SU-DHL-6 (cell line): ENCODE results near the gene IGSF3.
A peak's percentile ranks its signal among the peaks of the same experiment; 100 is the strongest.
"Not testable (repeated sequence)": the region's sequence is repeated elsewhere in the genome, so short reads cannot be mapped to it uniquely, and the experiment has no call there.

Experiments used
- H2AFZ ChIP-seq: fragments of 200-600 bp; sonication (generic); 2 replicates; pipeline ENCODE4 v1.6.1; 2014; ENCODE audit warnings: low read depth, mild to moderate bottlenecking, moderate library complexity, mixed read lengths, antibody characterized with exemption, low read length; ENCODE audit not compliant: severe bottlenecking
- H3F3A ChIP-seq: fragments of 200-600 bp; shearing (Covaris generic); 2 replicates; pipeline ENCODE4 v1.6.0; 2016; ENCODE audit warnings: antibody characterized with exemption, mild to moderate bottlenecking; ENCODE audit not compliant: insufficient read depth
- H3K27ac ChIP-seq: fragments of 200-600 bp; sonication (generic); 2 replicates; pipeline ENCODE4 v1.5.1; 2016; ENCODE audit warnings: low read depth, mild to moderate bottlenecking, low read length, moderate library complexity, mixed read lengths
- H3K27me3 ChIP-seq: fragments of 200-600 bp; sonication (generic), shearing (Covaris generic); 2 replicates; pipeline ENCODE4 v1.6.0; 2014; ENCODE audit warnings: mild to moderate bottlenecking, low read length
- H3K36me3 ChIP-seq: fragments of 200-600 bp; sonication (generic); 2 replicates; pipeline ENCODE4 v1.6.1; 2014; ENCODE audit warnings: mild to moderate bottlenecking, low read length, mixed read lengths
- H3K4me2 ChIP-seq: fragments of 300-600, 200-600 bp; shearing (Covaris generic), sonication (generic); 2 replicates; pipeline ENCODE4 v1.6.0; 2014; ENCODE audit warnings: low read length, low read depth, mild to moderate bottlenecking; ENCODE audit not compliant: poor library complexity, severe bottlenecking
- H3K4me3 ChIP-seq: fragments of 200-600 bp; sonication (generic); 2 replicates; pipeline ENCODE4 v1.5.1; 2014; ENCODE audit warnings: antibody characterized with exemption, low read length, mild to moderate bottlenecking, mixed read lengths; ENCODE audit not compliant: insufficient read depth, poor library complexity, severe bottlenecking
- H3K79me2 ChIP-seq: fragments of 200-600 bp; sonication (generic); 2 replicates; pipeline ENCODE4 v1.6.1; 2014; ENCODE audit warnings: mild to moderate bottlenecking, low read length, moderate library complexity; ENCODE audit not compliant: insufficient read depth
- H3K9ac ChIP-seq: fragments of 200-600 bp; sonication (generic); 2 replicates; pipeline ENCODE4 v1.7.0; 2014; ENCODE audit warnings: mild to moderate bottlenecking, low read length
- H3K9me2 ChIP-seq: fragments of 200-600 bp; sonication (generic); replicated peaks from 2 replicates; pipeline ENCODE4 v1.6.1; 2014; ENCODE audit warnings: low read length; ENCODE audit not compliant: insufficient read depth
- H3K9me3 ChIP-seq: fragments of 200-600 bp; sonication (generic); 2 replicates; pipeline ENCODE4 v1.6.1; 2014; ENCODE audit warnings: low read length, mixed read lengths; ENCODE audit not compliant: insufficient read depth
- H4K20me1 ChIP-seq: fragments of 200-600 bp; sonication (generic); 2 replicates; pipeline ENCODE4 v1.6.1; 2014; ENCODE audit warnings: low read depth, mild to moderate bottlenecking, antibody characterized with exemption, low read length, moderate library complexity, mixed read lengths
- TF ChIP-seq, protein P1 (sequence below): fragments of 200-600 bp; sonication (generic); IDR thresholded peaks from one replicate; pipeline ENCODE4 v1.5.1; 2017; ENCODE audit warnings: antibody characterized with exemption, mild to moderate bottlenecking, low read length, moderate library complexity; ENCODE audit not compliant: insufficient read depth, poor library complexity, severe bottlenecking

Gene IGSF3

DNA sequence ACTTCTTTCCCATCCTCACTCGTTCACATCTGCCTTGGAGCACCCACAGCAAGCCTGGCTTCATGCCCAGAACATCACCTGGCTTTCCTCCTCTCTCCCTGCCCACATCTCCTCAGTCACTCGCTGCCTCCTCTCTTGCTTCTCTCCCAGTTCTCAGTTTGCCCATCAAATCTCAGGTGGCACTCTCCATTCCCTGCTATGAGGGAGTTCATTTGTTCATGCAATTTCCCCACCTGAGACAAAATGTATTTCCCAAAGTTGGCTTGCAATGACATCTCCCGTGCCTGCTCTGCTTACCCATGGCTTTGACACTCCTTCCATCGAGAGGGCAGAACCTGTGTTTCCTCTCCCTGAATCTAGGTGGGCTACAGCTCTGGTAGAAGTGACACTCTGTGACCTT is 33.1 kb downstream of the IGSF3 start:
- not testable (repeated sequence) for H3K27ac ChIP-seq, H3K4me2 ChIP-seq, H3K9ac ChIP-seq, H3K9me3 ChIP-seq, H4K20me1 ChIP-seq, H3K27me3 ChIP-seq, H3K36me3 ChIP-seq, H3F3A ChIP-seq, H3K79me2 ChIP-seq, H3K4me3 ChIP-seq, H3K9me2 ChIP-seq, H2AFZ ChIP-seq

DNA sequence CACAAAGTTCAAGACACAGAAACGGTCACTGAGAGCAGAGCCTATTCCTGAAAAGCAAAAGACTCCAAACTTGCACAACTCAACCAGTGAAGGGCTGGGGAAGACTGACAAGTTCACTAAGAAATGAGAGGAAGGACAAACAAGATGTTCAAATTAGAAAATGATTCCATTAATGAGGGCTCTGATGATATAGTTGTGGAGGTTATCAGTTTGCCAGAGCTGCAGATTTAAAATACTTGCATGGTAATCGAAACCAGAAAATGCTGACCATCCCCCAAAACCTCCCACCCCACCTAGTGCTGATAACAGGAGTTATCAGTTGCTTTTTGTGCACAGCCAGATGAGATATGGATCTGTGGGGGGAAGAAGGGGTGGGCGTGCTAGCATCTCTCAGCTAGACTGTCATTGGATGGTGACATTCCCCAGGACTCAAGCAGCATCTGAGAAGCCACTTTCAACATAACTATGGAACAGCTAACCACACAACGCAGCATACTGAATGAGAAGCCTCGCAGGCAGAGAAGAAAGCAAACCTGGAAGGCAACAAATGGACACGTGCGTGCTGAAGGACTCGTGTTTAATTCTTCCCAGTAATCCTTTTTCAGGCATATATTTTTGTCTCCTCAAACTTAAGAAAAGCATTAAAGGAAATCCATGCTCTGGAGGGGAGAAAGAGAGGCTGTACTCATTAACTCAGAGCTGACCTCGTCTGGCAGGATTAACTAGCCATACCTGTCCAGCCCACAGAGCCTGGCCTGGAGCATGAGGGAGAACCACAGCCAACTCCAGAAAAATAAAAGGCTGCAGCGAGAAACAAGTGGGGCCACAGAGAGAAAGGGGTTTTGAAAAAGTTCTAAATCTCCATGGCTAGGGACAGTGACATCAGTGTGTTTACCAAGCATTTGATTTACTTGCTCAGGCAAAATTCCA is 35.3 kb downstream of the IGSF3 start:
- not testable (repeated sequence) for H3K27me3 ChIP-seq, H4K20me1 ChIP-seq, H2AFZ ChIP-seq, H3K27ac ChIP-seq, H3K36me3 ChIP-seq, H3F3A ChIP-seq, H3K4me3 ChIP-seq, H3K4me2 ChIP-seq, H3K9ac ChIP-seq, H3K9me3 ChIP-seq, H3K9me2 ChIP-seq, H3K79me2 ChIP-seq

- H3K9ac ChIP-seq, H3K4me2 ChIP-seq, H3K27ac ChIP-seq, H3K27me3 ChIP-seq, H3K9me3 ChIP-seq, H2AFZ ChIP-seq, H3K9me2 ChIP-seq, H3K36me3 ChIP-seq, H3K79me2 ChIP-seq, H4K20me1 ChIP-seq, H3K4me3 ChIP-seq, H3F3A ChIP-seq: not testable (repeated sequence)
These were observed 36.0 kb downstream of the IGSF3 start for GRCh38 chr1:116631554-116631953.

DNA sequence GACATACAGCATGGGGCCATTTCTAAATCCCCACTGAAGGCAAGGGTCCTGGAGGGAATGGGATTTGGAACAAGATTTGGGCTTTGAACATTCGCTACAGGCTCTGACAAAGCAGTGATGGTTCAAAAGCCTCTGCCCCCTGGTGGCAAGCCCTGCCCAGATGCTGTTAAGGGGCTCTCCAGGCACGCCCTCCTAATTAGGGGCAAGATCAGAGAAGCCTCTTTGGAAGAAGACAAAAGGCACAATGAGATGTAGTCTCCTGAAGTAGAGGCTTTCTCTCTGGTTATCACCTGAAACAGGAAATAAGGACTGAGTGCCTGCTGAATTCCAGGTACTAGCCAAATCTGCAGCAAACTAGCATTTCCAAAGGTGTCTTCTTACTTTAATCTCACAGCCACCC is 37.5 kb downstream of the IGSF3 start:
- H3K79me2 ChIP-seq, H3K27ac ChIP-seq, H3K27me3 ChIP-seq, H3K4me3 ChIP-seq, H4K20me1 ChIP-seq, H3K9me2 ChIP-seq, H3K9ac ChIP-seq, H3F3A ChIP-seq, H3K9me3 ChIP-seq, H2AFZ ChIP-seq, H3K4me2 ChIP-seq, H3K36me3 ChIP-seq: not testable (repeated sequence)
- TF ChIP-seq, protein P1, sequence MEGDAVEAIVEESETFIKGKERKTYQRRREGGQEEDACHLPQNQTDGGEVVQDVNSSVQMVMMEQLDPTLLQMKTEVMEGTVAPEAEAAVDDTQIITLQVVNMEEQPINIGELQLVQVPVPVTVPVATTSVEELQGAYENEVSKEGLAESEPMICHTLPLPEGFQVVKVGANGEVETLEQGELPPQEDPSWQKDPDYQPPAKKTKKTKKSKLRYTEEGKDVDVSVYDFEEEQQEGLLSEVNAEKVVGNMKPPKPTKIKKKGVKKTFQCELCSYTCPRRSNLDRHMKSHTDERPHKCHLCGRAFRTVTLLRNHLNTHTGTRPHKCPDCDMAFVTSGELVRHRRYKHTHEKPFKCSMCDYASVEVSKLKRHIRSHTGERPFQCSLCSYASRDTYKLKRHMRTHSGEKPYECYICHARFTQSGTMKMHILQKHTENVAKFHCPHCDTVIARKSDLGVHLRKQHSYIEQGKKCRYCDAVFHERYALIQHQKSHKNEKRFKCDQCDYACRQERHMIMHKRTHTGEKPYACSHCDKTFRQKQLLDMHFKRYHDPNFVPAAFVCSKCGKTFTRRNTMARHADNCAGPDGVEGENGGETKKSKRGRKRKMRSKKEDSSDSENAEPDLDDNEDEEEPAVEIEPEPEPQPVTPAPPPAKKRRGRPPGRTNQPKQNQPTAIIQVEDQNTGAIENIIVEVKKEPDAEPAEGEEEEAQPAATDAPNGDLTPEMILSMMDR = peak; percentile 29

- not testable (repeated sequence) for H3K79me2 ChIP-seq, H4K20me1 ChIP-seq, H3K36me3 ChIP-seq, H2AFZ ChIP-seq, H3K9me3 ChIP-seq, H3F3A ChIP-seq, H3K9ac ChIP-seq, H3K27me3 ChIP-seq, H3K9me2 ChIP-seq, H3K4me3 ChIP-seq
- Histone ChIP-seq H3K27ac (peak overlapping the region; percentile 36; the same call in 1 of the 2 replicates), H3K4me2 (peak overlapping the region; percentile 48)
These were observed 38.1 kb downstream of the IGSF3 start for GRCh38 chr1:116629441-116629840.
